Measurements from ENCODE around the gene ZNF445.
"Not testable (repeated sequence)": the region's sequence is repeated elsewhere in the genome, so short reads cannot be mapped to it uniquely, and the experiment has no call there.

GRCh38 chr3:44398271-44398670, 79.2 kb downstream of the ZNF445 start:
- TF ChIP-seq, protein P1, sequence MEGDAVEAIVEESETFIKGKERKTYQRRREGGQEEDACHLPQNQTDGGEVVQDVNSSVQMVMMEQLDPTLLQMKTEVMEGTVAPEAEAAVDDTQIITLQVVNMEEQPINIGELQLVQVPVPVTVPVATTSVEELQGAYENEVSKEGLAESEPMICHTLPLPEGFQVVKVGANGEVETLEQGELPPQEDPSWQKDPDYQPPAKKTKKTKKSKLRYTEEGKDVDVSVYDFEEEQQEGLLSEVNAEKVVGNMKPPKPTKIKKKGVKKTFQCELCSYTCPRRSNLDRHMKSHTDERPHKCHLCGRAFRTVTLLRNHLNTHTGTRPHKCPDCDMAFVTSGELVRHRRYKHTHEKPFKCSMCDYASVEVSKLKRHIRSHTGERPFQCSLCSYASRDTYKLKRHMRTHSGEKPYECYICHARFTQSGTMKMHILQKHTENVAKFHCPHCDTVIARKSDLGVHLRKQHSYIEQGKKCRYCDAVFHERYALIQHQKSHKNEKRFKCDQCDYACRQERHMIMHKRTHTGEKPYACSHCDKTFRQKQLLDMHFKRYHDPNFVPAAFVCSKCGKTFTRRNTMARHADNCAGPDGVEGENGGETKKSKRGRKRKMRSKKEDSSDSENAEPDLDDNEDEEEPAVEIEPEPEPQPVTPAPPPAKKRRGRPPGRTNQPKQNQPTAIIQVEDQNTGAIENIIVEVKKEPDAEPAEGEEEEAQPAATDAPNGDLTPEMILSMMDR (IDR thresholded peaks at IDR 0.05) = not testable (repeated sequence)
- not testable (repeated sequence) for TF ChIP-seq POLR2A (IDR thresholded peaks at IDR 0.05)
